IPS-20b (cell line): ENCODE results near the gene ANKLE1.

Experiments
- H3K27ac ChIP-seq: one replicate; pipeline ENCODE4 v1.5.1; 2013; ENCODE audit warnings: low read length
- H3K27me3 ChIP-seq: 2 replicates; pipeline ENCODE4 v1.6.1; 2013; ENCODE audit warnings: mild to moderate bottlenecking, low read length, inconsistent platforms; ENCODE audit not compliant: insufficient read depth
- H3K36me3 ChIP-seq: 2 replicates; pipeline ENCODE4 v1.6.1; 2013; ENCODE audit warnings: low read depth, mild to moderate bottlenecking, inconsistent platforms, low read length, moderate library complexity; ENCODE audit not compliant: insufficient read depth
- H3K4me1 ChIP-seq: 2 replicates; pipeline ENCODE4 v1.6.1; 2013; ENCODE audit warnings: mild to moderate bottlenecking, control low read depth, inconsistent platforms, low read length, moderate library complexity; ENCODE audit not compliant: insufficient read depth
- H3K4me3 ChIP-seq: 2 replicates; pipeline ENCODE4 v1.5.1; 2013; ENCODE audit warnings: mild to moderate bottlenecking, low read length, inconsistent platforms
- H3K9ac ChIP-seq: 2 replicates; pipeline ENCODE4 v1.6.1; 2013; ENCODE audit warnings: low read depth, mild to moderate bottlenecking, inconsistent platforms, low read length, moderate library complexity
- H3K9me3 ChIP-seq: 2 replicates; pipeline ENCODE4 v1.6.1; 2013; ENCODE audit warnings: mild to moderate bottlenecking, low read depth, low read length, inconsistent platforms; ENCODE audit not compliant: insufficient read depth

Gene ANKLE1

DNA sequence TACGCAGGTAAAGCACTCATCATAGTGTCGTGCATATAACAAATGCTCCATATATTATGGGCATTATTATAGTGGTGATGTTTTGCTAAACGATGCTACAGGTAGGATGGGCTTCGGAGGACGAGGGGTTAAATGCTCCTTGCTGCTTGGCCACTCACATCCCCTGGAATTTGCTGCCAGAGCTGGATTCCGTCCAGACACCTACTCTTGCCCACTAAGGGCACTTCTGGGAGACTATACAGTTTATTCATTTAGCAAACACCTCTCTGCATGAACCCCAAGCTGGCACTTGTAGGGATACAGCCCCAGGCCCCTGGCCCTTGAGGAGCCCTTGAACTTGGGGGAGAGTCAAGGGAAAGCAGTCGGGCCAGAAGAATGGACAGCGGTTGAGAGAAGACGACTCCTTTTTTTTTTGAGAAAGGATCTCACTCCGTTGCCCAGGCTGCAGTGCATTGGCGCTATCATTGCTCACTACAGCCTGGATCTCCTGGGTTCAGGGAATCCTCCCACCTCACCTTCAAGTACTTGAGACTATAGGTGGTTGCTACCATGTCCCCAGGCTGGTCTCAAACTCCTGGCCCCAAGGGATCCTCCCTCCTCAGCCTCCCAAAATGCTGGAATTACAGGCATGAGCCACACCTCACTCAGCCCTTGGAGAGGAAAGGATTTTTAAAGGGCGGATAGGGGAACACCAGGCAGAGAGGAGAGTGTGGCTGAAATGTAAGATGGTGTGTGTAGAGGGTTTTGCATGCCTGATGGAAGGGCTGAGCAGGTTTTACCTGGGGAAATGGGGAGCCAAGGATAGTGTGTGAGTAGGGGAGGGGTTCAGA, 22.9 kb downstream of the ANKLE1 start:
- no peak overlapping the region for H3K27ac ChIP-seq
- H3K9ac ChIP-seq = no peak overlapping the region
- peaks cover 13% of the 10 kb centered on the region; the same call in 1 of the 2 replicates for H3K4me1 ChIP-seq
- H3K36me3 ChIP-seq = no peaks in the 10 kb centered on the region
- peak overlapping the region; percentile 45; the same call in 1 of the 2 replicates for H3K4me3 ChIP-seq
- no peaks in the 10 kb centered on the region for H3K9me3 ChIP-seq
- H3K27me3 ChIP-seq = no peaks in the 10 kb centered on the region

DNA sequence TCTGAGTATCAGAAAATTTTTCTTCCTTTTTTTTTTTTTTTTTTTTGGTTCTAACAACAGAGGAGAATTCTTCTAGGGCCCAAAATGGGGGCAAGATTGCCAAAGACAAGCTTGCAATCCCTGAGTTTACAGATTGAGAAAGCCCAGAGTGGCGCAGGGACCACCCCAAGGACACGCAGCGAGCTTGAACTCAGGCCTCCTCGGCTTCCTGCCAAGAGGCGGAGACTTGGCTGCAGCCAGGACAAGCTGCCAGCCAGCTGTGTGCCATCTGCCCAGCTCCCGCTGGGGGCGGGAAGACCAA, 23.5 kb downstream of the ANKLE1 start:
- Histone ChIP-seq H3K9me3 (no peaks in the 10 kb centered on the region), H3K36me3 (no peaks in the 10 kb centered on the region), H3K4me3 (peak overlapping the region; percentile 45; the same call in 1 of the 2 replicates), H3K4me1 (peaks cover 13% of the 10 kb centered on the region; the same call in 1 of the 2 replicates), H3K27me3 (no peaks in the 10 kb centered on the region), H3K9ac (no peak overlapping the region), H3K27ac (no peak overlapping the region)

DNA sequence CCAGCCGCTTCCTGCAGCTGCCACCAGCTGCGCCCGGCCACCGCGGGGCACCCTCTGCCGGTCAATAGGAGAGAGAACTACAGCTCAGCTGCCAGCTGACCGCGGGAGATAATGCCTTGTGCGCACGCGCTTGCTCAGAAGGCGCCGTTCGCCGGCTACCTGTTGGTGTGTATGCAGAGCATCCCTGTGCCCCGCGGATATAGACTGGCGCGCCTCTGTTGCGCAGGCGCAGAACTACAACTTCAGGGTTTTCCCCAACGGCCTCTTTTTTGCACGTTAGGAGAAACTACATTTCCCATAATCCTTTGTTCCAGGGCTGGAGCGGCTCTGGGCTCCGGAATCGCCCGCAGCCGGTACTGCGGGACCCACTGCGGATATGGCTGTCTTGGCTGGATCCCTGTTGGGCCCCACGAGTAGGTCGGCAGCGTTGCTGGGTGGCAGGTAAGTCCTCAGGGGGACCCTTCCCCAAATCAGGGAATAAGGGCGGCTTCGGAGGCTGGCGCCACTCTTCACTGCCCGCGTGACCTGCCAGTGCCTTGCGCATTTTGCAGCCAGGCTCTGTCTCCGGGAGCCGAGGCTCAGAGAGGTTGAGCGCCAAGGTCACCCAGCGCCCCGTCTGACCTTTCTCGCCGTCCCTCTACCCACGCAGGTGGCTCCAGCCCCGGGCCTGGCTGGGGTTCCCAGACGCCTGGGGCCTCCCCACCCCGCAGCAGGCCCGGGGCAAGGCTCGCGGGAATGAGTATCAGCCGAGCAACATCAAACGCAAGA, 24.0 kb downstream of the ANKLE1 start, which contains the start of gene MRPL34:
Gene MRPL34 (plus strand): TSS at position 356 of the 768 bp plus-strand sequence. CDS start 21 bp downstream, at position 377.
- Histone ChIP-seq H3K36me3 (no peaks in the 10 kb centered on the region), H3K4me3 (peak within 1 kb of the TSS; percentile 98), H3K4me1 (peaks cover 15% of the 10 kb centered on the region; the same call in 1 of the 2 replicates), H3K27me3 (no peaks in the 10 kb centered on the region), H3K9ac (peak within 1 kb of the TSS; percentile 97), H3K9me3 (no peaks in the 10 kb centered on the region), H3K27ac (peak within 1 kb of the TSS; percentile 79)

DNA sequence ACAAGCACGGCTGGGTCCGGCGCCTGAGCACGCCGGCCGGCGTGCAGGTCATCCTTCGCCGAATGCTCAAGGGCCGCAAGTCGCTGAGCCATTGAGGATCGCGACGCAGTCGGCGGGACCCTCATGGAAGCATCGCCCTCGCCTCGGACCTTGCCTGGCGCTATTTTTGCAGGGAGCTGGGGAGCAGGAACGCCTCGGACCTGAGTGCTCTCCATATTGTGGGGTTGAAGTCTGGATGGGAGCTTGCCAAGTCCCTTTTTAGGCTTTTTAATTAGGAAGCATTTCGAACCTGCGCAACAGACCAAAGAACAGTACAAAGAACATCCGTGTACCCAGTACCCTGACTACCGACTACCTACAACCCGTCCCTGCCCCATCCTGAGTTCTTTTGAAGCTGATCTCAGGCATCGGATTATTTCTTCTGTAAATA, 24.6 kb downstream of the ANKLE1 start:
- Histone ChIP-seq H3K4me1 (peaks cover 15% of the 10 kb centered on the region; the same call in 1 of the 2 replicates), H3K36me3 (no peaks in the 10 kb centered on the region), H3K9me3 (no peaks in the 10 kb centered on the region), H3K27ac (peak overlapping the region; percentile 79), H3K27me3 (no peaks in the 10 kb centered on the region), H3K9ac (peak overlapping the region; percentile 97), H3K4me3 (peak overlapping the region; percentile 98)

DNA sequence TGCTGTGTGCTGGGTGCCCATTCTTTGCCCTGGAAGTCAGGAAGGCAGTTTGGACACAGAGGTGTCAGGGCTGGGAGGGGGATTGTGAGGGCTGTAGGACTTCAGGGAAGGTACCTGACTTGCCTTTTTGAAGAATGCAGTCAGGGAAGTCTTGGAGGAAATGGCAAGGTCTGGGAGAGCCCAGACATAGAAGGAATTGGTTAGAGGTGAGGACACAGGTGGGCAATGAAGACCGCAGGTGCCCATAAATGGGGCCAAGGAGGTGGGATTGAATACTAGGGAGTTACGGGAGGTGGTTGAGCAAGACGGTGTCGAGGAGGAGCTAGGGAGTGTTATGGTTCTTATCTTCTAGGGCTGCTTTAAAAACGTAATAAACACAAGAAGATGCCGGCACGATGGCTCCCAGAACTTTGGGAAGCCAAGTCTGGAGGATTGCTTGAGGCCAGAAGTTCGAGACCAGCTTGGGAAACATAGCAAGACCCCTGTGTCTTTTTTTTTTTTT, 26.2 kb downstream of the ANKLE1 start:
- peaks cover 7% of the 10 kb centered on the region; the same call in 1 of the 2 replicates for H3K36me3 ChIP-seq
- H3K4me3 ChIP-seq = no peak overlapping the region
- H3K27me3 ChIP-seq = no peaks in the 10 kb centered on the region
- no peaks in the 10 kb centered on the region for H3K9me3 ChIP-seq
- H3K4me1 ChIP-seq = peaks cover 15% of the 10 kb centered on the region; the same call in 1 of the 2 replicates
- no peak overlapping the region for H3K9ac ChIP-seq
- H3K27ac ChIP-seq = no peak overlapping the region

DNA sequence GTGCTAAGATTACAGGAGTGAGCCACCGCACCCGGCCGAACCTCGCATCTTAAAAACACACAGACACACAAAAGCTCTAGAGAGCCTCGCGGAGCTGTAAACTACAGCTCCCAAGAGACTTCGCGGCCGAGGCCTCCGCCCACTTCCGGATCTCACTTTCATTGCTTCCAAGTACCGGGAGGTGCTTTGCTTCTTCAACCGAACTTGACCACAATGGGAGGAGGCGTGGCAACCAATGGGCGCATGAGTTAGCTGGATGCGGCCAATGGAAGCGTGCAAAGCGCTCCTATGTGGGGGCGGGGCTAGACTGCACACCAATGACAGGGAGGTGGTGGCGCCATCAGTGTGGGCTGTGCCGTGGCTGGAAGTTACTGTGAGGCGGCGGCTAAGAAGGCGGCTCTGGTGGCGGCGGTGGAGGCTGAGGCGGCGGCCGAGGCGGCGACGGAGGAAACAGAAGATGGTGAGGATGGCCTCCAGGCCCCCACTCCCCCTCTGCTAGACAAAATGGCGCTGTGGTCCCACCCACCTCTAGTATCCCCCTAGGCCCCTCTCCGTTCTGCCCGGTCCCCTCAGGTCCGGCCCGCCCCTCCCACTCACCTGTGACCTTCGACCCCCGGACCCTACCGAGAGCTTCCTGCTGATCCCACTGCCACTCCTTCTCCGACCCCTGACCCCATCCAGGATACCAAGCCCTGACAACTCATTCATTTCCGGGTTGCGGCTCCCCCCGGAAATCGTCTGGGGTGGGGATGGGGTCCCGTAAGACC, 27.7 kb downstream of the ANKLE1 start, which contains the start of gene DDA1:
Gene DDA1 (plus strand): TSS at position 366 of the 767 bp plus-strand sequence. CDS start 92 bp downstream, at position 458.
- no peak within 1 kb of the TSS for H3K27ac ChIP-seq
- no peaks in the 10 kb centered on the region for H3K9me3 ChIP-seq
- peaks cover 16% of the 10 kb centered on the region for H3K36me3 ChIP-seq
- no peaks in the 10 kb centered on the region for H3K27me3 ChIP-seq
- peak within 1 kb of the TSS; percentile 75; the same call in 1 of the 2 replicates for H3K9ac ChIP-seq
- H3K4me1 ChIP-seq = peaks cover 7% of the 10 kb centered on the region; the same call in 1 of the 2 replicates
- peak within 1 kb of the TSS; percentile 77 for H3K4me3 ChIP-seq

DNA sequence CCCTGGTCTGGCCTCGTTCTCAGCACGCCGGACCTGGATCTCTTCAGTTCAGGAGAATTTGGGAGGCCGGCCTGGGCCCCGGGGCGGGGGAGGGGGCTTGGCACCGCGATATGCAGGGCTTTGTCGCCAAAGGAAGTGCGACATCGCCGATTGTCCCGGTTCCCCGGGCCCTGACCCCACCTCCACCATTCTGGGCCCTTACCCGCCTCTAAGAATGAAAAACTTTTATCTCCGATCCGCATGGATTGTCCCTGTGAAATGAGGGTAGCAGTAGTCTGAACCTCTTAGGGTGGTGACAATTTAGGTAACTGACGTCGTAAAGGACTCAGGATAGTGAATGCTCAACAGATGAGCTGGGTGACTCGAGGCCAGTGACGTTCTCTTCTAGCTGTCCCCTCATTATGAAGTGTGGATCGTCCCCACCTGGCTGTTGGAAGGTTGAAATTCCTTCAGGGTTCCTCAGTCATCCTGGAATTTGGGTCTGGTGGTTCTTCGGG, 28.3 kb downstream of the ANKLE1 start:
- Histone ChIP-seq H3K27ac (no peak overlapping the region), H3K4me3 (peak overlapping the region; percentile 77), H3K9me3 (no peaks in the 10 kb centered on the region), H3K4me1 (peaks cover 7% of the 10 kb centered on the region; the same call in 1 of the 2 replicates), H3K27me3 (no peaks in the 10 kb centered on the region), H3K9ac (peak overlapping the region; percentile 75; the same call in 1 of the 2 replicates), H3K36me3 (peaks cover 23% of the 10 kb centered on the region)

DNA sequence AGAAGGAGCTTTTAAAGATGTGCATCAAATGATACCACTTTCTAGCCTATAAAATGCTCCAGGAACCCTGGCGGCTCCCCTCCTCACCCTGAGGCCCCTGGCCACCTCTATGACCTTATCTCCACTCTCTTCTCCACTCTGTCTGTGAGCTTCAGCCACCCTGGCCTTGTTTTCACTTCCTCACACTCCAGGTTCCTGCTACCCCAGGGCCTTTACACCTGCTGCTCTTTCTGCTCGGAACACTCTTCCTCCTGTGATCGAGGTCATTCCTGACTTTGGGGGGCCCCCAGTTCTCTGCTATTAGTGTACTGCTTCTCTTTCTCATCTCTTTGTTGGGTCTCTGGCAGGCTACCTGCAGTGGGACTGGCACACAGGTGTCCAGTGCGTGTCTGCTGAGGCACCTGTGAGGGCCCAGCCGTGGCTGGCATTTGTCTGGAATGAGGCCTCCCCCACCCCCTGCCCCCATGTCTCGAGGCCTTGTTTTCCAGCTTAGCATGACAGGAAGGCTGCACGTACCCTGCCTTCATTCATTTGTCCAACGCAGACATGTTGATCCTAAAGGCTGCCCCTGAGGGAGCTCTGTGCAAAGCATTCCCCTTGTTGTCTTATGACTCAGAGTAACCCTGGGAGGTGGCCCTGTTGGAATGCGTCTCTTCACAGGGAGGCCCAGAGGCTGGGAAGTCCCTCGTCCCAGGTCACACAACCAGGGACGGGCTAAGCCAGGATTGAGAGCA, 29.9 kb downstream of the ANKLE1 start:
- Histone ChIP-seq H3K36me3 (peaks cover 34% of the 10 kb centered on the region), H3K27me3 (no peaks in the 10 kb centered on the region), H3K9me3 (no peaks in the 10 kb centered on the region), H3K4me3 (no peak overlapping the region), H3K4me1 (peaks cover 4% of the 10 kb centered on the region; the same call in 1 of the 2 replicates), H3K27ac (no peak overlapping the region), H3K9ac (no peak overlapping the region)

DNA sequence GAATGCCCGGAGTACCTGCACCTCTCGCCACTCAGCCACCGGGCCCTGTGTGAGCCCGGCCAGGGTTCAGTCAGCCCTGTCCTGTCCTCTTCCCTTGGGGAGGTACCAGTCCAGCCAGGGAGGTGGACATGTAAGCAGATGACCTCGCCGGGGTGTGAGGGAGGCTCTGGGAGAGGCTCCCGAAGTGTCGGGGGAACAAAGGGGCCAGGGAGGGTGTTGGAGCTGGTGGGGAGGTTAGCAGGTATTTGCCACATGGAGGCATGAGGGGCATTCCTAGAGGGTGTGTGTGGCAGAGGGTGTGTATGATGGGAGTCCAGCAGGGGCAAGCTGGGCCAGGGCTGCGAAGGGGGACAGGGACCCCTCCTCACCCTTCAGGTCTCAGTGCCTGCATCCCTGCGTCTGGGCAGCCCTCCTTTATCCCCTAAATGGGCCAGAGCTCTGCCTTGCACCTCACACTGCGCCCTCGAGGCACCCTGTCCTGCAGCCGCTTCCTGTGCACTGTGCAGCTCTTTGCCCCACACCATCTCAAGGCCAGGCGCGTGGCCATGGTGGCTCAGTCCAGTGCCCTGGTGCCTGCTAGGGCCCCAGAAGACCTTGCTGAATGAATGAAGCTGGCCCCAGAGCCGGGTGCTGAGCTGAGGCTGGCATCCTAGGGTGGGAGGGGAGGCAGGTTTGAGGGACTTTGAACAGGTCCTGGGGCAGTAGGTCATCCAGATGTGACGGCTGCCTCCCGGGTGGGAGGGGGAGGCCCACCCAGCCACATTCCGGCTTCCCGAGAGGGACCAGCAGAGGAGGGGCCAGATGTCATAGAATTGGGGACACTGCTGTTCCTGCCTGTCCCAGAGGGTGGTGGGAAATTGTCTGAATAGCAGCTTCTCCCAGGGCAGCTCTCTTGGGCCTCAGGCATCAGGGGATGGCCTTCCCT, 30.8 kb downstream of the ANKLE1 start:
- Histone ChIP-seq H3K9me3 (no peaks in the 10 kb centered on the region), H3K27ac (no peak overlapping the region), H3K4me3 (no peak overlapping the region), H3K36me3 (peaks cover 34% of the 10 kb centered on the region), H3K9ac (no peak overlapping the region), H3K4me1 (0 out of 2 replicates have a peak, but pooled peaks cover 2% of the 10 kb centered on the region), H3K27me3 (no peaks in the 10 kb centered on the region)
